H1 (cell line): Measurements from ENCODE around the gene SRSF2. TPM values are rescaled to one million over a fixed set of nuclear protein-coding genes. Genes with fewer than 3 reads are reported as not detected.

Source experiments
- CTCF ChIA-PET: fragments of 300-600 bp; sonication (Branson Sonifier 250); formaldehyde crosslinking; loops from one replicate; lab custom pipeline; 2021; ENCODE audit not compliant: partially characterized antibody; lab: Charles Lee
- POLR2A ChIA-PET: fragments of 300-600 bp; sonication (Branson Sonifier 250); formaldehyde crosslinking; loops from one replicate; lab custom pipeline; 2021; ENCODE audit warnings: inconsistent platforms; ENCODE audit not compliant: partially characterized antibody; lab: Charles Lee
- DNase-seq, 2 experiments: peaks; one replicate each; pipeline versions ENCODE4 v3.0.0 to v3.0.0-alpha.2; 2010 to 2022; ENCODE audit warnings: low spot score in 2 of 2, low read depth in 1 of 2, mixed read lengths in 1 of 2
- FAIRE-seq: peaks from 2 replicates; lab custom pipeline; 2011; peaks lifted over from hg19 to GRCh38; lab: Jason Lieb, UNC
- H2AFZ ChIP-seq: 2 replicates; pipeline ENCODE4 v1.8.1; 2012; ENCODE audit warnings: low read length, inconsistent platforms
- H2AK5ac ChIP-seq: 2 replicates; pipeline ENCODE4 v1.6.1; 2013; ENCODE audit warnings: low read depth, low read length
- H2BK120ac ChIP-seq: replicated peaks from 2 replicates; pipeline ENCODE3; 2013; ENCODE audit warnings: low read depth, low read length, inconsistent platforms
- H2BK12ac ChIP-seq: 2 replicates; pipeline ENCODE4 v1.6.1; 2013; ENCODE audit warnings: low read depth, low read length
- H2BK15ac ChIP-seq: 2 replicates; pipeline ENCODE4 v1.6.1; 2013; ENCODE audit warnings: low read length
- H2BK20ac ChIP-seq: 2 replicates; pipeline ENCODE4 v1.6.1; 2013; ENCODE audit warnings: low read length
- H2BK5ac ChIP-seq: 2 replicates; pipeline ENCODE4 v1.6.1; 2013; ENCODE audit warnings: low read depth, low read length
- H3K14ac ChIP-seq: 2 replicates; pipeline ENCODE4 v1.6.1; 2013; ENCODE audit warnings: inconsistent platforms; ENCODE audit not compliant: insufficient read length
- H3K18ac ChIP-seq: 2 replicates; pipeline ENCODE4 v1.6.1; 2013; ENCODE audit warnings: low read length; ENCODE audit errors: extremely low read depth
- H3K23ac ChIP-seq: 2 replicates; pipeline ENCODE4 v1.6.1; 2013; ENCODE audit warnings: inconsistent platforms; ENCODE audit not compliant: insufficient read length
- H3K23me2 ChIP-seq: 2 replicates; pipeline ENCODE4 v1.6.1; 2013; ENCODE audit warnings: low read depth, low read length
- H3K27ac ChIP-seq: 2 replicates; pipeline ENCODE4 v1.6.1; 2011; ENCODE audit warnings: low read depth, low read length, inconsistent platforms
- H3K27me3 ChIP-seq, 4 experiments: replicated peaks in 1 of 4; 1 replicate in 1 of 4; 2 replicates in 3 of 4; pipeline versions ENCODE4 v1.6.1 to v1.8.1; 2011 to 2013; ENCODE audit warnings: low read length in 3 of 4, mild to moderate bottlenecking in 3 of 4, inconsistent platforms in 2 of 4, mixed read lengths in 2 of 4, moderate library complexity in 1 of 4; ENCODE audit not compliant: control insufficient read depth in 3 of 4, insufficient read depth in 3 of 4; ENCODE audit errors: extremely low read depth in 1 of 4
- H3K36me3 ChIP-seq, 4 experiments: 2 replicates each; pipeline versions ENCODE4 v1.6.1 to v1.8.1; 2011 to 2013; ENCODE audit warnings: mild to moderate bottlenecking in 4 of 4, low read length in 3 of 4, moderate library complexity in 2 of 4, control low read depth in 1 of 4, inconsistent platforms in 1 of 4; ENCODE audit not compliant: insufficient read depth in 4 of 4, control insufficient read depth in 2 of 4
- H3K4ac ChIP-seq: replicated peaks from 2 replicates; pipeline ENCODE3; 2013; ENCODE audit warnings: low read length, low read depth, mixed read lengths, inconsistent platforms; ENCODE audit not compliant: insufficient read length
- H3K4me1 ChIP-seq, 4 experiments: replicated peaks in 1 of 4; 1 replicate in 1 of 4; 2 replicates in 3 of 4; pipeline versions ENCODE4 v1.6.1 to v1.8.1; 2011 to 2013; ENCODE audit warnings: low read length in 3 of 4, inconsistent platforms in 2 of 4, mixed read lengths in 1 of 4; ENCODE audit not compliant: insufficient read depth in 4 of 4, control insufficient read depth in 3 of 4
- H3K4me2 ChIP-seq, 2 experiments: 2 replicates each; pipeline versions ENCODE4 v1.6.1 to v1.8.1; 2011 to 2013; ENCODE audit warnings: low read depth in 2 of 2, low read length in 2 of 2, control low read depth in 1 of 2, inconsistent platforms in 1 of 2, mild to moderate bottlenecking in 1 of 2; ENCODE audit not compliant: insufficient read depth in 1 of 2
- H3K4me3 ChIP-seq, 4 experiments: fragments of 200-600, 300-600 bp in 1 of 4; sonication (generic), shearing (Covaris generic), sonication (Bioruptor Twin) in 1 of 4; 2 replicates each; pipeline versions ENCODE4 v1.5.1 to v1.8.1; 2011 to 2016; ENCODE audit warnings: low read length in 4 of 4, low read depth in 3 of 4, control low read depth in 2 of 4, inconsistent platforms in 2 of 4, mild to moderate bottlenecking in 2 of 4, mixed read lengths in 1 of 4, moderate library complexity in 1 of 4; ENCODE audit not compliant: insufficient read depth in 2 of 4; ENCODE audit errors: extremely low read depth in 1 of 4
- H3K56ac ChIP-seq: replicated peaks from 2 replicates; pipeline ENCODE3; 2013; ENCODE audit warnings: low read depth, mild to moderate bottlenecking, mixed read lengths, low read length, inconsistent platforms; ENCODE audit not compliant: insufficient read length
- H3K79me1 ChIP-seq: 2 replicates; pipeline ENCODE4 v1.6.1; 2013; ENCODE audit warnings: low read depth, low read length, control low read depth
- H3K79me2 ChIP-seq, 2 experiments: 2 replicates each; pipeline versions ENCODE4 v1.6.1 to v1.8.1; 2012 to 2013; ENCODE audit warnings: low read length in 2 of 2, mild to moderate bottlenecking in 2 of 2, inconsistent platforms in 1 of 2; ENCODE audit not compliant: insufficient read depth in 2 of 2, control insufficient read depth in 1 of 2
- H3K9ac ChIP-seq, 4 experiments: replicated peaks in 1 of 4; 1 replicate in 1 of 4; 2 replicates in 3 of 4; pipeline versions ENCODE4 v1.6.1 to v1.8.1; 2011 to 2013; ENCODE audit warnings: low read depth in 3 of 4, low read length in 3 of 4, control low read depth in 2 of 4, mild to moderate bottlenecking in 2 of 4, moderate library complexity in 2 of 4, inconsistent platforms in 1 of 4; ENCODE audit errors: extremely low read depth in 1 of 4
- H3K9me3 ChIP-seq, 2 experiments: 2 replicates each; pipeline versions ENCODE4 v1.6.1 to v1.8.1; 2012 to 2013; ENCODE audit warnings: mild to moderate bottlenecking in 2 of 2, moderate library complexity in 2 of 2, control low read depth in 1 of 2, inconsistent platforms in 1 of 2, low read depth in 1 of 2, low read length in 1 of 2, mixed read lengths in 1 of 2; ENCODE audit not compliant: insufficient read depth in 2 of 2
- H4K20me1 ChIP-seq, 2 experiments: replicated peaks in 1 of 2; 2 replicates each; pipeline versions ENCODE3 to v1.8.1; 2011 to 2013; ENCODE audit warnings: inconsistent platforms in 2 of 2, low read length in 2 of 2, mild to moderate bottlenecking in 1 of 2; ENCODE audit not compliant: insufficient read depth in 2 of 2, control insufficient read depth in 1 of 2
- H4K5ac ChIP-seq: 2 replicates; pipeline ENCODE4 v1.6.1; 2013; ENCODE audit warnings: low read length, low read depth, mixed read lengths, inconsistent platforms; ENCODE audit not compliant: insufficient read length
- H4K8ac ChIP-seq: 2 replicates; pipeline ENCODE4 v1.8.0; 2013; ENCODE audit warnings: mild to moderate bottlenecking, moderate library complexity, low read length, inconsistent platforms; ENCODE audit not compliant: insufficient read depth; ENCODE audit errors: extremely low read depth
- H4K91ac ChIP-seq: replicated peaks from 2 replicates; pipeline ENCODE3; 2013; ENCODE audit warnings: low read length, mixed read lengths, inconsistent platforms; ENCODE audit not compliant: insufficient read length
- EGR1 ChIP-seq: IDR thresholded peaks from 2 replicates; pipeline ENCODE4 v1.6.1; 2011; ENCODE audit warnings: low read depth, low read length, borderline replicate concordance
- HDAC6 ChIP-seq: IDR thresholded peaks from one replicate; pipeline ENCODE4 v1.7.1; 2012; ENCODE audit warnings: low read depth, mild to moderate bottlenecking, inconsistent platforms, low read length, moderate library complexity
- SIN3A ChIP-seq, 2 experiments: IDR thresholded peaks in 1 of 2; conservative IDR thresholded peaks in 1 of 2; 2 replicates each; pipeline ENCODE4 v1.6.1; 2011 to 2012; ENCODE audit warnings: low read length in 2 of 2, improper control_type of control experiment in 1 of 2, low read depth in 1 of 2, mild to moderate bottlenecking in 1 of 2
- SP1 ChIP-seq: IDR thresholded peaks from 2 replicates; pipeline ENCODE4 v1.6.1; 2011; ENCODE audit warnings: low read depth, low read length
- USF2 ChIP-seq: IDR thresholded peaks from 2 replicates; pipeline ENCODE4 v1.6.1; 2011; ENCODE audit warnings: low read length, improper control_type of control experiment
- WGBS, 2 experiments: shearing (Covaris generic) in 1 of 2; methylation state at CpG; one replicate each; pipeline versions ENCODE4 v1.1.6 to v1.1.7; 2013 to 2015; ENCODE audit warnings: low lambda C conversion rate in 2 of 2, mixed read lengths in 2 of 2, inconsistent platforms in 1 of 2, low coverage in 1 of 2, missing lambda C conversion rate in 1 of 2; ENCODE audit not compliant: insufficient replicate concordance in 2 of 2, insufficient coverage in 1 of 2, insufficient read length in 1 of 2; ENCODE audit errors: extremely low coverage in 1 of 2, missing lambda C conversion rate in 1 of 2; 5-methylcytosine and 5-hydroxymethylcytosine counted together
- polyA plus RNA-seq, 7 experiments: library from polyadenylated mRNA; depleted of rRNA in 3 of 7; stranded (reverse) in 5 of 7; unstranded in 2 of 7; fragments of >200 nt in 5 of 7; fragments of 200-250 nt in 2 of 7; gene quantifications; 1 replicate in 5 of 7; 2 replicates in 1 of 7; 4 replicates in 1 of 7; pipeline versions ENCODE4 v1.2.1 to v1.2.3, GENCODE V29; 2011 to 2013; ENCODE audit warnings: missing spikeins in 2 of 7, mixed read lengths in 2 of 7
- total RNA-seq: library from RNA; stranded (reverse); fragmentation: NEBNext Ultra II Directional; extraction: Animal tissue kit (Norgen Biotek cat#: 25700); gene quantifications from 2 replicates; pipeline ENCODE4 v1.2.1, GENCODE V29; 2021

SRSF2 gene
- total and polyA plus RNA-seq, 2 of the 8 experiments (the other 6 are each of a cell fraction or from before 2014, with no cell fraction given), result 397 to 401 TPM

DNA sequence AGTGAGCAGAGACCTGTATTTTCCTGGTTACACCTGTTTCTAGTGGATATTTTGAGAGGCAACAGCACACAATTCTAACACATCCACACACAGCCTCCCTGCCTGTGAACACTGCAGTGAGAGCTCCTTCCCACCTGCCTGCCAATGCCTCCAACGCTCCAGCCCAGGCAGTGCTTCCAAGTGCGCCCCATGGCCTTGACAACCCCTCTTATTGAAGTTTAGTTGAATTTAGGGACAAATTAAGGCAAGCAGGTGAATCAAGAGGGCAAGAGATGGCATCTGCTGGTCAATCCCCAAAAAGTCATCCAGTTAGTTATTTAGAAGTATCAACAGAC lies 21.7 kb downstream of the SRSF2 start:
- H4K20me1 ChIP-seq, result peaks cover 0 to 4% of the 10 kb centered on the region in 2 experiments
- H2AK5ac ChIP-seq, result no peak overlapping the region
- FAIRE-seq, result no peak
- H3K18ac ChIP-seq, result no peak overlapping the region
- no peak overlapping the region for H3K4ac ChIP-seq
- H2BK120ac ChIP-seq, result no peak overlapping the region
- POLR2A ChIA-PET, result no interaction called here
- CTCF ChIA-PET, result interaction anchor here (0.9 to 10.2 kb wide), 9 partner anchors 9 to 203 kb away, joined by 3 to 155 read pairs (median 4); no protein-coding TSS in a partner anchor
- H3K9ac ChIP-seq, result no peak overlapping the region; a peak in 1 of 7 replicates
- H3K27ac ChIP-seq, result no peak overlapping the region
- H3K27me3 ChIP-seq, result no peaks in the 10 kb centered on the region
- H3K79me1 ChIP-seq, result no peaks in the 10 kb centered on the region
- H3K14ac ChIP-seq, result no peak overlapping the region
- DNase-seq, result no peak
- peaks cover 2 to 7% (median 5%) of the 10 kb centered on the region in 4 experiments; a peak in 4 of 7 replicates for H3K4me1 ChIP-seq
- no peaks in the 10 kb centered on the region for H3K79me2 ChIP-seq
- peaks cover 5 to 40% (median 24%) of the 10 kb centered on the region in 4 experiments; a peak in 7 of 8 replicates for H3K36me3 ChIP-seq
- no peak overlapping the region for H4K91ac ChIP-seq
- H2AFZ ChIP-seq, result no peak overlapping the region
- no peak overlapping the region for H2BK20ac ChIP-seq
- peaks cover 3% of the 10 kb centered on the region; the same call in 1 of the 2 replicates for H3K23me2 ChIP-seq
- H2BK12ac ChIP-seq, result no peak overlapping the region
- H2BK15ac ChIP-seq, result no peak overlapping the region
- H3K56ac ChIP-seq, result no peak overlapping the region
- no peak overlapping the region for H3K23ac ChIP-seq
- no peaks in the 10 kb centered on the region for H3K9me3 ChIP-seq
- no peak overlapping the region for H3K4me2 ChIP-seq
- H4K8ac ChIP-seq, result no peak overlapping the region
- H3K4me3 ChIP-seq, result no peak overlapping the region
- no peak overlapping the region for H2BK5ac ChIP-seq
- 94% methylated on average over 2 of the region's 2 CpGs; no CpG with 5 or more reads in 1 of the 2 experiments for WGBS, 2 experiments
- H4K5ac ChIP-seq, result no peak overlapping the region
- TF ChIP-seq USF2, result no peak
- TF ChIP-seq HDAC6, result no peak
- TF ChIP-seq SP1, result no peak
- no peak for TF ChIP-seq EGR1
- TF ChIP-seq SIN3A (conservative IDR thresholded peaks at IDR 0.05 in 1 of 2, IDR thresholded peaks at IDR 0.05 in 1 of 2; ENCODE audit: low read depth in 1 of 2, low read length in 2 of 2), result no peak
